HG03575 (cell line): ENCODE data around the gene PLXNA1.

Source experiments
- ATAC-seq: cut with Tn5 transposase; IDR thresholded peaks from one replicate; pipeline ENCODE4 v1.9.1; 2021; ENCODE audit not compliant: unreplicated experiment, insufficient number of reproducible peaks, low FRiP score; ENCODE audit errors: extremely low read depth

The PLXNA1 gene

GRCh38 chr3:126951561-126951960 is 31.4 kb upstream of the PLXNA1 start:
- ATAC-seq = no peak

GRCh38 chr3:126952261-126952982 is 30.5 kb upstream of the PLXNA1 start:
- no peak for ATAC-seq

DNA sequence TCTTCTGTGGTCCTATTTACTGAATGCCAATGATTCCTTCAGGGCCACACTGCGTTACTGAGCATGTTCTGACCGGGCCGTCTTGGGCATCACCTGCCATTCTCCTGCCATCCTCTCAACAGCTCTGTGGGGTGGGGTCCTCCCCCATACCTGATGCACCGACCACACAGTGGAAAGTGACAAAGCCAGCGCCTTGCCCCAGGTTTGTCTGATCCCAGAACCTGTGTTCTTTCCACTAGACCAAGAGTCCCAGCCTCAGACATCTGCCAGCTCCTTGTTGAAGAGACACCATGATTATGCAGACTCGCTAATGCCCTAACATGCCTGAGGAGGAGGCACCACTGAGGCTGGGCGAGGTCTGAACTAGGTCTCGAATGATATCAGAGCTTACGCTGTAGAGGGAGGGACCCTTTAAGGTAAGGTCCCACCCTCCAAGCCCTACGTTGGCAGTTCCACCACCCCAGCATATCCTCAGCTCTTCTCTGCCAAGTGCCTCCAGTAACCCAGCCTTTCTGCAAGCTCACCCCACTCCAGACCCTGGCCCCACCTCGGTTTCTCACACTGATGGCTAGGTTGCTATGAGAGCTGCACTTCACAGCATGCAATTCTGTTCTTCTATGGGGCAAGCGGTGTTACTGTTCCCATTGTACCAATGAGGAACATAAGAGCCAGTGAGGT is 29.8 kb upstream of the PLXNA1 start:
- ATAC-seq = no peak

DNA sequence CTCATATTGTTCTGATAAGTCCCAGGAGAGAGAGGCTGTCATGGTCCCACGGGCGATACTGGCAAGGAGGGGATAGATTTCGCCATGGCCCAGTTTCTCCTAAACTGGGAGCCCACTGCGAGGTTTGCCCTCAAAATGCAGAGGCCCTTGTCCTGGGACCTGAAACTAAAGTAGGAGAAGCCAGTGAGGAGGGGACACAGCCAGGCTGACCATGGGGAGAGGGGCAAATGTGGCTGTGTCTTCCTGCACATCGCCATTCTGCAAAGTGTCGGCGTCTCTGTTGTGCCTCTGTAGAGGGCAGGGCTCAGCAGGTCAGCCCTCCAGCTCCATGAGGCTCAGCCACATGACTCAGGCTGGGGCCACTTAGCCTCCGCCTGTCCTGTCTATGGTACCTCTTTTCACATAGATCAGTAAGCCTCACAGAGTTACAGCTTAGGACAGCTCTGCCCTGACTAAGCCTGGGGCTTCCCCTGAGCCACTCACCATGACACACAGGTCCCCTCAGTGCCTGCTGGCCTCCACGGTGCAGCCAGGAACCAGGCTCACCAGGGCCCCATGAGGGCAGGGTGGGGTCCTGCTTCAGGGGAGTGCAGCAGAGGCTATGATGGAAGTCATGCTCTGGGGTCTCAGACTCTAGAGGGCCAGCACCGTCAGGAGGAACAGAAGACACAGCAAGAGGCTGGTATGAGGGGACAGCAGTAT is 28.6 kb upstream of the PLXNA1 start:
- peak; percentile 37 for ATAC-seq

GRCh38 chr3:126955004-126955790 is 27.7 kb upstream of the PLXNA1 start:
- peak; percentile 60 for ATAC-seq

DNA sequence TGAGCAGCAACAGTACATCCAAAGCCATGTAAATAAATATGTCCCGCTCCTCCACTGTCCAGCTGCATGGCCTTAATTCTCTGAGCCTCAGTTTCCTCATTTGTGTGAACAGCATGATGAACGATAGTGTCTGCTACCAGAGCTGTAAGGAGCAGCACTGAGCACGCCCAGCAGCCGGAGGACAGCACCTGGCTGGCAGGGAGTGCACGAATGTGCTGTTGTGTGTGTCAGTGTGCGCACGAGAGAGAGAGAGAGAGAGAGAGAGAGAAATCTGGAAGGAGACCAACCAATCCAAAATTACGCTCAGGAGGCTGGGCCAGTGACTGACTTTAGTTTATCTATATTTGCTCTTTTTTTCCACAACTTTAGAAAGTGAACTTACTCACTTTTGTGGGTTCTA is 26.6 kb upstream of the PLXNA1 start:
- ATAC-seq = no peak

DNA sequence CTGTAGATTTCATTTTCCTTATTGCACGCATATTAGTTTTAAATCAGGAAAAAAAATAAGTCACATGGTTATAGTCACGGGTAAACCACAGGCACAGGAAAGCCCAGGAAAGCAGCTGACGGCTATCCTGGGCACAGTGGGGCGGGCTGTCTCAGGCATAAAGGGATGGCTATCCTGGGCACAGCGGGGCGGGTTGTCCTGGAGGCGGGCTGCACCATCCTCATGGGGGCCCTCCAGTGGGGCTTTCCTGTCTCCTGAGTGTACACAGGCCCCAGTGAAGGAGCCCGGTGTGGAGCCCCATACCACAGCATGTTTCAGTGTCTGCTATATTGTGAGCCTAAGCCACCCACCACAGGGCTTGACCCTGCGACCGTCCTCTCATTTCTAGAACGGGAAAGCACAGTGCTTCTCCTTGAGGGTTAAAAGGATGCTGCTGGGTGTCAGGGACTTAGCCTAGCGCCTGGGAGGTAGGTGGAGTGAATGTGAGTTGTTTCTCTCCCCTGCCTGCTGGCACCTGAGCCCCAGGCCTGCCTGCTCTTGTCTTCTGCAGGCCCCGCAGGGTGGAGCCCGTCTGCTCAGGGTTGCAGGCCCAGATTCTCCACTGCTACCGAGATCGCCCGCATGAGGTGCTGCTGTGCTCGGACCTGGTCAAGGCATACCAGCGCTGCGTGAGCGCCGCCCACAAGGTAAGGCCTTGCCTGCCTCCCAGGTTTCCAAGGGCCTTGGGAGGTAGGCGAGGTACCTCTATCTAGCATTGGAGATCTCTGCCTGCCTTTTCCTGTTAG is 25.9 kb upstream of the PLXNA1 start:
- no peak for ATAC-seq

DNA sequence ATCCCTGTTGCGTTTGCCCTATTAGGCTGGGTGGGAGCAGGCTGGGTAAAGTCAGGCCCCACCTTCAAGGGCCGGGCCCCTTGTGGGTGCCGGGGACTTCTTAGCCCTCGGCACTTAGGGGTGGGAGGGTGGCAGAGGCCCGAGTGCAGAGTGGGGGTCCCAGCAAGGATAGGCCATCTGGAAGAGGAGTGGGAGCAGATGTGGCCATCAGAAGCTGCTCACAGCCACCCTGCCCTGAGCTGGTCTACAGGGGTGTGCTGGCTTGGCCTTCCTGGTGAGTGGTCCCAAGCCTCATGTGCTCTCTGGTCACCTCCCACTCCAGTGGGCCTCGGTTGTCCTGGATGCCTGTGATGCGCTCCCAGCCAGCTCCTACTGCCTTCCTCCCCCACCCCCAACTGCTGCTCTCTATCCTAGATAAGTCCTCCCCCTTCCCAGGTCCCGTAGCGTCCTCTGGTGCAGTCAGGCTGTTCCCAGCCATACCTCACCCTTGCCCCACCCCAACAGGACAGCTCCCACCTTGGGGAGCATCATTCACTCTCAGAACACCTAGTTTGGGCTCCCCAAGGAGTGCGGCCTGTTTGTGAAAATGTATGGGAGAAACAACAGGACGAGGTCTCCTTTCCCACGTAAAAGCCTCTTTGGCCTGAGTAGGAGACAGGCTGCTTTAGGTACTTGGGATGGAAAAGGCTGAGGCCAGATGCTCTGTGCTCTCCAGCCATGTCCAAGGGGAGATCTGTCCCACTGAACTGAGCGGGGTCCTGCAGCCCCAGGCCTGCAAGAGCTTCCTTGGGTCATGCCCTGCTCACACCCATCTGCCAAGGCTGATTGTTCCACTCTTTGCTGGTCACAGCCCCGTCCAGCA is 24.9 kb upstream of the PLXNA1 start:
- ATAC-seq = no peak

GRCh38 chr3:126958638-126959085 is 24.3 kb upstream of the PLXNA1 start:
- no peak for ATAC-seq

DNA sequence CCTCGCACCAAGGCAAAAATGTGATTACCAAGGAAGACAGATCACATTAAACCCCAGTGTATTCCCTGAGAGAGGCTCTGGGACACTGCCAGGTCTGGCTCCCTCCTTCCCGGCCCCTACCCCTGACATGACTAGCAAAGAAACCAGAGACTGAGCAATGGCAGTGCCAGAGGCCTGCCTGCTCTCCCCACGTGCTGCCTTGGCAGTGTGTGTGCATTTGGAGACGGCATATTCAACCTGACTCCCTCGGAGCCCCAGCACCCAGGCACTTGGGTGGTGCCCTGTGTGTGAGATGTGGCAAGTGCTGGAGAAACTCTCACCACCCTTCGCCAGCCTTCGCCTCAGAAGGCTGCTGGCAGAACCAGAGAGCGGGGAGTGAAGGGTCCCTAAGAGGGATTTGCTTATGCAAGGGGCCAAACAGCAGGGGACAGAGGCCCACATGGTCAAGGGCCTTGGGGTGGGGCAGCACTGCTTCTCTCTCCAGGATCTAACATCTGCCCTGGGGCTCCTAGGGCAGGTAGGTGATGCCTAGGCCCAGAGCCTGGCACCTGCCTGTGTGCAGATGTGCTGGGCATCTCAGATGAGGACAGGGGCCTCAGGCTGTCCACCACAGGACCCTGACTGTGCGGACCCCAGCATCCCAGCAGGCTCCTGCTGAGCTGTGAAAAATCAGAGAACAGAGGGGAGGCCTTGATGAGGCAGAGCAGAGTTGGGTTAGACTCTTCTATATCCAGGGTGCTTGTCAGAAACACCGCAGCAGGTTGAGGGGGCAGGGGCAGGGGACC is 23.6 kb upstream of the PLXNA1 start:
- ATAC-seq = no peak

- no peak for ATAC-seq
Measured at GRCh38 chr3:126959921-126960603, 22.9 kb upstream of the PLXNA1 start.

DNA sequence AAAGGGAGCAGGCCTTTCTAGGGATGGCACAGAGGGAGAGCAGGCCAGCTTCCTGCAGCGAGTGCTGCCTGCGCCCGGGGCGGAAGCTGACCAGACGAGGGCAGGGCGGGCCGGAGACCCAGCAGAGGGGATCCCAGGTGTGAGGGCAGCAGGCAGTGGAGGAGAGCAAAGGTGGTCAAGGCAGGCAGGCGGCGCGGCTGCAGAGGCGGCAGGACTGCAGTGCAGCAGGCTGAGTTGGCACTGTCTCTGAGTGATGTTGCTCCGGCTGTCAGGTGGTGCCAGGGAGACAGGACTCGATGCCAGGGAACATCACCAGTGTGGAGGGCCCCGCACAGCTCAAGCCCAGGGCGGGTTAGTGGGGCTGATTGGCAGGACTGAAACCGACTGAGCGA is 22.3 kb upstream of the PLXNA1 start:
- ATAC-seq = no peak

- ATAC-seq = no peak
Measured at GRCh38 chr3:126961191-126961790, 21.6 kb upstream of the PLXNA1 start.

DNA sequence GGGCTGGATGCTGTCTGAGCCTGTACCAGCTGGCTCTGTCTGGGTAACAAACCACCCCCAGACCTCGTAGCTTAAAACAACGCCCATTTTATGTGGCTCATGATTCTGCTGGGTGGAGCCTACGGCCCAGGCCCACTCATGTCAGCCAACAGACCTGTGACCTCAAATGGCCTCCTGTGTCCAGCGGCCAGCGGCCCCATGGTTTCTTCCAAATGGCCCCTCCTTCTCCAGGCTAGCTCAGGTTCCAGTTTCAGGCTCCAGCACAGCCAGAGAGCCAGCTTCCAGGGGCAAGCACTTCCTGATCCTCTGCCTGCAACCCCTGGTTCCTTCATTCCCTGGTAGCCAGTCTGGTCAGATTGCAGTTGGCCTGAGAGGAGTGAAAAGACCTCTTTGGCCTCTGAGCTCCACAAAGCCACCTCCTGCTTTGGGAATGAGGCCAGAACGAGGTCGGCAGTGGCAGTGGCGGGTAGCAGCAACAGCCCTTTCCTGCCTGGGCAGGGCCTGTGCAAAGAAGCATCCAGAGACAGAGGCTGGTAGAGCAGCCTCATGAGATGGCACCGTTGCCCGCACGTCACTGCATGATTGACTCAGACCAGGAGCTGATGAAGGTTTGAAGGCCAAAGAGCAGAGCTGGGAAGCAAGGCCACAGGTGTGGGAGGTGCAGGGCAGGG is 21.0 kb upstream of the PLXNA1 start:
- ATAC-seq = no peak

- ATAC-seq = no peak
Measured at GRCh38 chr3:126962756-126963155, 20.2 kb upstream of the PLXNA1 start.
